Limb (tissue), 2 donors: Measurements from ENCODE around the gene EPM2A.
A peak's percentile ranks its signal among the peaks of the same experiment; 100 is the strongest.
"Not testable (repeated sequence)": the region's sequence is repeated elsewhere in the genome, so short reads cannot be mapped to it uniquely, and the experiment has no call there.

Experiments used
- DNase-seq, 2 donors: peaks; one replicate each; pipeline ENCODE4 v3.0.0-alpha.2; 2016; ENCODE audit errors: extremely low spot score in 2 of 2

EPM2A gene

DNA sequence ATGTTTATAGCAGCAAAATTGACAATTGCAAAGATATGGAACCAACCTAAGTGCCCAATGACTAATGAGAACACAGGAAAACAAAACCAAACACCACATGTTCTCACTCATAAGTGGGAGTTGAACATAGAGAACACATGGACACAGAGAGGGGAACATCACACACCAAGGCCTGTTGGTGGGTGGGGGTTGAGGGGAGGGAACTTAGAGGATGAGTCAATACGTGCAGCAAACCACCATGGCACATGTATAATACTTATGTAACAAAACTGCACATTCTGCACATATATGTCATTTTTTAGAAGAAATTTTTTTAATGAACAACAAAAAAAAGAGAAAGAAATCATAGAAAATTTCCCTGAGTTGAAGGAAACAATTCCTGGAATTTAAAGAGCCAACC, 3.9 kb downstream of the EPM2A start:
- no peak for DNase-seq

DNA sequence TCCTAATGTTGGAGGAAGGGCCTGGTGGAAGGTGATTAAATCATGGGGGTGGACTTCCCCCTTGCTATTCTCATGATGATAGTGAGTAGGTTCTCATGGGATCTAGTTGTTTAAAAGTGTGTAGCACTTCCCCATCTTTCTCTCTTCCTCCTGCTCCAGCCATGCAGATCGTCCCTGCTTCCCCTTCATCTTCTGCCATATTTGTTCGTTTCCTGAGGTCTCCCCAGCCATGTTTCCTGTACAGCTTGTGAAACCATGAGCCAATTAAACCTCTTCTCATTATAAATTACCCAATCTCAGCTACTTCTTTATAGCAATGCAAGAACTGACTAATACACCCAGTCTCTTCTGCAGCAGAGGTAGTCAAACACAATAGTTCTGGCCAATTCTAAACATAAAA, 5.4 kb downstream of the EPM2A start:
- DNase-seq = no peak

DNA sequence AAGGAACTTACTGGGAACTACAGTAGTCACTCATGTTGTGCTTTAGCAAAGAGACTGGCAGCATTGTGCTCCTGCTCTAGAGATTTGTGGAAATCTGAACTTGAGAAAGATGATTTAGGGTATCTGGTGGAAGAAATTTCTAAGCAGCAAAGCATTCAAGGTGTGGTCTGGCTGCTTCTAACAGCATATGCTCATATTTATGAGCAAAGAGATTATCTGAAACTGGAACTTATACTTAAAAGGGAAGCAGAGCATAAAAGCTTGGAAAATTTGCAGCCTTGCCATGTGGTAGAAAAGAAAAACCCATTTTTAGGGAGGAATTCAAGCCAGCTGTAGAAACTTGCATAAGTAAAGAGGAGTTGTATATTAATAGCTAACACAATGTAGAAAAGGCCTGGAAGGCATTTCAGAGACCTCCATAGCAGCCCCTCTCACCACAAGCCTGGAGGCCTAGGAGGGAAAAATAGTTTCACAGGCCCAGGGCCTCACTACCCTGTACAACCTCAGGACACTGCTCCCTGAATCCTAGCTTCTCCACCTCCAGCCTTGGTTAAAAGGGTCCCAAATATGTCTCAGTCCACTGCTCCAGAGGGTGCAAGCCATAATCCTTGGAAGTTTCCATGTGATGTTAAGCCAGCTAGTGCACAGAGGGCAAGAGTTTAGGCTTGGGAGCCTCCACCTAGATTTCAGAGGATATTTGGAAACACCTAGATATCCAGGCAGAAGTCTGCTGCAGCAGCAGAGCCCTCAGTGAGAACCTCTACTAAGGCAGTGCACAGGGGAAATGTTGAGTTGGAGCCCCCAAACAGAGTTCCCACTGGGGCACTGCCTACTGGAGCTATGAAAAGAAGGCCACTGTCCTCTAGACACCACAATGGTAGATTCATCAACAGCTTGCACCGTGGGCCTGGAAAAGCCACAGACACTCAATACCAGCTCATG, 6.6 kb downstream of the EPM2A start:
- no peak for DNase-seq

DNA sequence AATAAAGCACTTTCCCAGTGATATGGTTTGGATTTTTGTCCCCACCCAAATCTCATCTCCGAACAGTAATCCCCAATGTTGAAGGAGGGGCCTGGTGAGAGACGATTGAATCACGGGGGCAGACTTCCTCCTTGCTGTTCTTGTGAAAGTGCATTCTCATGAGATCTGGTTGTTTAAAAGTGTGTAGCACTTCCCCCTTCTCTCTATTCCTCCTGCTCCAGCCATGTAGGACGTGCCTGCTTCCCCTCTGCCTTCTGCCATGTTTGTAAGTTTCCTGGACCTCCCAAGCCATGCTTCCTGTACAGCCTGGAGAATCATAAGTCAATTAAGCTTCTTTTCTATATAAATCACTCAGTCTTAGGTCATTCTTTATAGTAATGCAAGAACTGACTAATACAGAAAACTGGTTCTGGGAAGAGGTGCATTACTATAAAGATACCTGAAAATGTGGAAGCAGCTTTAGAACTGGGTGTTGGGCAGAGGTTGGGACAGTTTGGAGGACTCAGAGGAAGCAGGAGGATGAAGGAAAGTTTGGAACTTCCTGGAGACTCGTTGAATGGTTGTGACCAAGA, 7.4 kb downstream of the EPM2A start:
- DNase-seq = no peak

DNA sequence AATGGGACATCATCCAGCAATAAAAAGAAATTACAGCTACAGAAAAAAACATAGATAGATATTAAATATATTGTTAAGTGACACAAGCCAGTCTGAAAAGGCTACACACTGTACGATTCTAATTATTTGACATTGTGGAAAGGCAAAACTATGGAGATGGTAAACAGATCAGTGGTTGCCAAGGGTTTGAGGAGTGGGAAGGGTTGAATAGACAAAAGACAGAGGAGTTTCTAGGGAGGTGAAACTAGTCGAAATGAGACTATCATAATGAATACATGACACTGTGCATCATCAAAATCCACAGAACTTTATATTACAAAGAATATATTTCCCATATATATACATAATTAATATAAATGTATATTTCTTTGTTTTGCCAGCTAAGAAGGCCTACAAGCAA, 9.8 kb downstream of the EPM2A start:
- no peak for DNase-seq

DNA sequence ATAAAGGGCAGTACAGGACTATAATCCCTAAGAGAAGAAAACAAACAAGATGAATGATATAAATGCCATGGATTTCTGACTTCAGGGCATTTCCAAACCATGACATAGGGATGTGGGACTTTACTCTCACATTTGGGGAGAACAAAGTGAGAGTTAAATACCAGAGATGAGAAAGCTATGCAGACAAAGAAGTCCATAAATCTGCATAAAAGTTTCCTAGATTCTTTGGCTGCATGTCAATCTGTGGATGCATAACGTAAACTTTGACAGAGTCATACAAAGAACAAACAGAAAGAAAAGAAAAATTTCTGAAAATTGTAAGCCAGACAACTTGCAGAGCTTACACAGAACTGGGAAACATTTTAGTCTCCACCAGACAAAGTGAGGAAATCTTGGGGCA, 11.7 kb downstream of the EPM2A start:
- no peak for DNase-seq

DNA sequence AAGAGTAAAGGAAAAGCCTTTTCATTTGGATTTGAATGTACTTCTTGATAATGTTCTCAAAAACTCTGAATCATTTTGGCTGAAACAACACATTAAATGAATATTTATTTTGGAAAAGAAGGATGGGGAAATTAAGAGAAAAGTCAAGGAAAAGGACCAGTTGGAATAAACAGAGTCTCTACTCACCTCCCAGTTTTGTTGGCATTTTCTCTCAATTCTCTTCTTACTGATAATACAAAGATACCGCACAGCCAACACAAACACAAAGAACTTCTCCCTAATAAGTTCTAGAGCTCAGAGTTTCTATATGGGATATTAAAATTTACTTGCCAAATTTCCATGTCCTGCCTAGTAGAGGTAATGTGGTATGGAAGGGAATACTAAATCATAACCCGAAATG, 13.1 kb downstream of the EPM2A start:
- no peak for DNase-seq

DNA sequence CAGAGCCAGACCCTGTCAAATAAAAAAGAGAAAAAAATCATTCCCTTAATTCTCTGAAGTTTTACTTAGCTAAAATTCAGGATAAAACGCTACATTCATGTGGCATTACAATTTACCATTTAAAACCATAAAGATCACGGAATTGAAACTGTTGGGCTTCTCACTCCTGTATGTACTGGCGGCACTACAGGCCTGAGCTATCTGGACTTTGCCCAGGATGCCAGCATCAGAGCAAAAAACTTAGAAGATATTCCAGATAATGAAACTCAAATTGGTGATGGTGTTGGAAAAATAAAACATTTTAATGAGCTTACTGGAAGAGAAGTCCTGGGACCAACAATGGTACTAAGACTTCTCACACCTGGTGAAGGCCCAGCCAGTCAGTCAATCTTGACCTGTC, 14.2 kb downstream of the EPM2A start:
- no peak for DNase-seq

DNA sequence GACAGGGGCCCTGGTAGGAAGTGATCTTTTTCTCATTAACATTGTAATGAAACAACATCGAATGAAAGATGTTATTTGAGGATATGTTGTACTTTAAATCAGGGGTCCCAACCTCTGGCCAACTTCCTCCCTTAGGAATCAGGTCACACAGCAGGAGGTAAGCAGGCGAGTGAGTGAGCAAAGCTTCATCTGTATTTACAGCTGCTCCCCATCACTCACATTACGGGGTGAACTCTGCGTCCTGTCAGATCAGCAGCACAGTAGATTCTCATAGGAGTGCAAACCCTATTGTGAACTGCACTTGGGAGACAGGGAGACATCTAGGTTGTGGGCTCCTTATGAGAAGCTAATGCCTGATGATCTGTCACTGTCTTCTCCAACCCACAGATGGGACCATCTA, 19.9 kb downstream of the EPM2A start:
- no peak for DNase-seq

DNA sequence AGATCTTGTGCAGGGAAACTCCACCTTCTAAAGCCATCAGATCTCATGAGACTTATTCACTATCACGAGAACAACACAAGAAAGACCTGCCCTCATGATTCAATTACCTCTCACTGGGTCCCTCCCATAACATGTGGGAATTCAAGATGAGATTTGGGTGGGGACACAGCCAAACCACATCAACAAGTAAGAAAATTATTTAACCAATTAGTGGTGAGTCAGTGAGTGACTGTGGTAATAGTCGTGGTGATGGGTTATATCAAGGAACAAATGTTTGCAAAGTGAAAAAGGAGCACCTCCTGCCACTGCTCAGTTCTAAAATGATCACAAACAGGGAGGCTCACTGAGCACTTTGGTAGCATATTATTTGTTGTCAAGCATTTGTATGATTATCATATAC, 20.6 kb downstream of the EPM2A start:
- no peak for DNase-seq

DNA sequence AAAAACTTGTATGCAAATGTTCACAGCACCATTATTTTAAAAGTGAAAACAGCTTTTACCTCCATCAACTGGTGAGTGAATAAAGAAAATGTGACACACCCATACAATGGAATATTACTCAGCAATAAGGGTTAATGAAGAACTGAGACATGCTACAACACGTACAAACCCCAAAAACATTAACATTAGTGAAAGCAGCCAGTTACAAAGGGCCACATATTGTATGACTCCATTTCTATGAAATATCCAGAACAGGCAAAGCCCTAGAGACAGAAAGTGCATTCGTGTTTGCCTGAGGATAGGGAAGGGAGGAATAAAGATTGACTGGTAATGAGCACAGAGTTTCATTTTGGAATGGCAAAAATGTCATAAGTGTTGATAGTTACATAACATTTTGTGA, 21.5 kb downstream of the EPM2A start:
- no peak for DNase-seq

DNA sequence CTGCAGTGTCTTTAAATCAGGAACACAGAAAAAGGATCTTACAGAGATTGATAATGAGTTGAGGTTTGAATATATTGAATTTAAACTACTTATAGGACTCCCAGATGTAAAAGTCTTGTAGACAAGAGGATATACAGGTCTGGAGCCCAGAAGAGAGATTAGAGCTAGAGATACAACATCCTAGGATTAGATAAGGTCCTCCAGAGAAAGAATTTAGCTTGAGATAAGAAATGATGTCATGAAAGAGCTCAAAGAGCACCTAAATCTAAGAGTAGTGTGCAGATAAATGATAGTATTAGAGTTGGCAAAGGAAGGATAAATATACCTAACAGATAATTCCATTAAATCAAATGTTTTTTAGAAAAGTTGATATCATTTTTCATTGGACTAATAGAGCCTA, 23.9 kb downstream of the EPM2A start:
- DNase-seq = no peak

DNA sequence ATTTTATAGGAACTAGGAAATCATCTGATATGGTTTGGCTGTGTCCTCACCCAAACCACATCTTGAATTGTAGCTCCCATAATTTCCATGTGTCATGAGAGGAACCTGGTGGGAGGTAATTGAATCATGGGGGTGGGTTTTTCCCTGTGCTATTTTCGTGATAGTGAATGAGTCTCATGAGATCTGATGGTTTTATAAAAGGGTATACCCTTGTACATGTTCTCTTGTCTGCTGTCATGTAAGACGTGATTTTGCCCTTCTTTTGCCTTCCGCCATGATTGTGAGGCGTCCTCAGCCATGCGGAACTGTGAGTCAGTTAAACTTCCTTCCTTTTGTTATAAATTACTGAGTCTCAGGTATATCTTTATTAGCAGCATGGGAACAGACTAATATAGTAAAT, 27.9 kb downstream of the EPM2A start:
- DNase-seq = no peak

DNA sequence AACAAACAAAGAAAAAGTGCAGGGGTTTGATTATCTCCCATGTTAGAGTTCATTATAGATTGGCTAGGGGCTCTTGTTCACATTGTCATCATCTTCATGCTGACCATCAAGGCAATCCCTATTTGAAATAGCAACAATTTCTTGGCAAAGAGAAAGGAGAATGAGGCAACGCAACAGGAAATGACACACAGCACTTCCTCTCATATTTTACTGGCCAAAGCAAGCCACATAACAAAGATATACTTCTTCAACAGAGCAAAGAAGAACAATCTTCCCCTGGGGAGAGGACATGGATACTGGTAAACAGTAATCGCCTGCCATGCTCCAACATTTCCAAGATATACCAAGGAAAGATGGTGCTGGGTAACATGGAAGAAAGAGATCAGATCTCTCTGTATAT, 29.8 kb downstream of the EPM2A start:
- no peak for DNase-seq

DNA sequence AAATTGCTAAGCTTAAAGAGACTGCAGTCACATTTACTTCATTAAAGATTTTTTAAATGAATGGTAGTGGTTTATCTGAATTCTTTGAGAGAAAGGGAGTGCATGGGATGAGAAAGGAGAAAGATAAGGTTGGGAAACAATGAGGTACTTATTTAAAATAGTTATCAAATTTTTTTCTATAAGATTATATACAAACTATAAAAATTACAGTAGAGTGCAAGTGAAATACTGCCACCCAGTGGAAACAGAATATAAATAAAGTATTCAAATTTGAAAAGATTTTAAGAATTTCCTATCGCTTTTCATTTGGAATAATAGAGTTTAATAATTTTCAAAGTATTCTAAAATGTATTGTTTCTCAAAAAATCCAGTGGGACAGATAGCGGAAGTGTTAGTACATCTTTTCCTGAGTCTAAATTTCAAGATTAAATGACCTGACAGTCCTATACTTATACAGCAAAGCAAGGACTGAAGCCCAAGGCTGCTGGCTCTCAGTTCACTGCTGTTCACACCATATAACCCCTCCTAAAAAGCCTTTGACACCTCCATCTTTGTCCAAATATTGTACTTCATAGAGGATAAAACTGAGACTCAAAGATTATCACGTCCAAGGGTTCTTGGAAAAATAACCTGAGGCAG, 31.1 kb downstream of the EPM2A start:
- peak in 1 of 2 donors; percentile 53 for DNase-seq

DNA sequence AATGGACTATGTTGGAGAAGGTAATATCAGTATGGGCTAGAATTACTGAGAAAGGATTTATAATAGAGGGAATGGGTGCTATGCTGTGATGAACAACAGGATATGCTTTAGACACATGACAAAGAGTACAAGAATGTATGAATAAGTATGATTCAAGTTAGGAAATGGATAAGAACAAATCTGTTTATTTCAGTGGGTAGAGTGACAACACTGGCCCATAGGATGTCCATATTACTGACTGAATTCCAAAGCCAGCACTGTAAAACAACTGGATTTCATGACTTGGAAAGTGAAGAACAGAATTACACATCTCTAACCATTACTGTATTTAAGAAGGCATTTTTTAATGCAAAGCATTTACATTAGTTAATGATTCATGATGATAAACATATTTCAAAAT, 35.9 kb downstream of the EPM2A start:
- DNase-seq = no peak

DNA sequence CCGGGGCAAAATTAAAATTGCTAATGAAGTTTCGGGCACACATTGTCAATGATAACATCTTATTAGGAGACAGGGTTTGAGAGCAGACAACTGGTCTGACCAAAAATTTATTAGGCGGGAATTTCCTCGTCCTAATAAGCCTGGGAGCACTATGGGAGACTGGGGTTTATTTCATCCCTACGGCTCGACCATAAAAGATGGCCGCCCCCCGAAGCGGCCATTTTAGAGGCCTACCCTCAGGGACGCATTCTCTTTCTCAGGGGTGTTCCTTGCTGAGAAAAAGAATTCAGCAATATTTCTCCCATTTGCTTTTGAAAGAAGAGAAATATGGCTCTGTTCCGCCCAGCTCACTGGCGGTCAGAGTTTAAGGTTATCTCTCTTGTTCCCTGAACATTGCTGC, 37.9 kb downstream of the EPM2A start:
- DNase-seq = not testable (repeated sequence)

DNA sequence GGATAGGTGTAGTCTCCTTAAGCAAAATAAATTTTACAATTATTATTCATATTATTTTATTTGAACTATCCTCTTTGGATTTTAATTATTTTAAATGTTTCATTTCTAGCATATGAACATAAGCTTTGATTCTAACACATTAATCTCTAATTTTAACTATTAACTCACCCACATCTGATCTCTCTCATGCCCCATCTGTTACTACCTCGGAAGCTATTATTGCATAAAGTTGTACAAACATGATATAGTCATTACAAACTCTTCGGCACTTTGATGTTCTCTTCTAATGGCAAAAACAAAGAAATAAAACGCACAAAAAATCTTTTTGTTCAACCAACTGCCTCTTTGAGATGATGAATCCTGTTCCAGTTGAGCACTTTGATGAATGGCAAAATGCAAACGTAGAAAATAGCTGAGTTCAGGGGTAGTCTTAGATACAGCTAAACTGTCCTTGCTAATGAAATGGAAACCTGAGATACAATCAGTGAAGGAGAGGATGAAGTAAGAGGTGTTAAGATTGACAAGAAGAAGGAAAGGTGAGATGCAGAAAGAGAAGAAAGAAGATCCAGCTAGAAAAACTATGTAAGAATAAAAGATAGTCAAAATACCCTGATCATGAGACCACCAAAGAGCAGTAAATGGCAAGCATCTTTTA, 41.1 kb downstream of the EPM2A start:
- no peak for DNase-seq

DNA sequence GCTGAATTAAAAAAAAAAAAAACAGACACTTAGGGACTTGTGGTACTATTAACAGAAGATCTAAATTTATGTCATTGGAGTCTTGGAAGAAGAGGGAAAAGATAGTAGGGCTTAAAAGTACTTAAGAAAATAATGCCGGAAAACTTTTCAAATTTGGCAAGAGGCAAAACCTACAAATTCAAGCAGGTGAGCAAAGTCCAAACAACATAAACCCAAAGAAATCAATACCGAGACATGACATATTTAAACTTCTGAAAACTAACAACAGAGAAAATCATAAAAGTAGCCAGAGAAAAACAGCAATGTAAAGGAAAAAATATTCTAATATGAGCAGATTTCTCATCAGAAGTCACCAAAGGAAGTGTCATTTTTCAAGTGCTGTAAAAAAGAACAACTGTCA, 44.4 kb downstream of the EPM2A start:
- DNase-seq = no peak

DNA sequence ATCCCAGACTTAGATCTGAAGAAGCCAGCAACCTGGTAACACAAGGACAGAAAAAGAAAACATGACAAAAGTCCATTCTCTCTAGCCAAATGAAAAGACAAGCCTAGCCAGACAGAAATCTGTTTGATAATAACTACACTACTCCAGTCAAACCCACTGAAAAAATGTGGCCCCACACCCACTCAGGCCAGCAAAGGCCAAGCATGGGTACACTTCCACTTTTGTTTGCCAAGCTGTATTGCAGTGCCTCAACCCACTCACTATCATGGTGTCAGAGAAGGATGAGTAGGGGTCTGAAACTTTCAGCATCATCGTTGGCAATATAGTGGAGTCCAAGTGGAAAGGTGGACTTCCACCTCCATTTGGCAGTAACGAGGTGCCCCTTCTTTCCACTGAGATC, 45.8 kb downstream of the EPM2A start:
- DNase-seq = no peak

DNA sequence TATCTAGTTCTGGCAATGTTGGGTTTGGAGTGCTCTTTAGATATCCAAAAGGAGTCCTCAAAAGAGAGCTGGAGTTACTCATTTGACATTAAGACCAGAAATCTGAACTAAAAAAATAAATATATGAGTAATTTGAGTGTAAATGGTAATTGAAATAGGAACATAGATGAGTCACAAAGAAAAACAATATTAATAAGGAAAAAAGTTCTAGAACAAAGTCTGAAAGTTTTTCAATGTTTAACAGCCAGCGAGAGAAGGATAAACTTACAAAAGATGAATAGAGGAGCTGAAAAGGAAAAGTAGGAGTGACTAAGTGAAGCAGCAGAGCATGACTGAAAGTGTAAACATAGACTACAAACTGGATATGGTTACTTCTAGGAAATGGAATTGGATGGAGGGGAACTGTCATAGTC, 46.8 kb downstream of the EPM2A start:
- no peak for DNase-seq

DNA sequence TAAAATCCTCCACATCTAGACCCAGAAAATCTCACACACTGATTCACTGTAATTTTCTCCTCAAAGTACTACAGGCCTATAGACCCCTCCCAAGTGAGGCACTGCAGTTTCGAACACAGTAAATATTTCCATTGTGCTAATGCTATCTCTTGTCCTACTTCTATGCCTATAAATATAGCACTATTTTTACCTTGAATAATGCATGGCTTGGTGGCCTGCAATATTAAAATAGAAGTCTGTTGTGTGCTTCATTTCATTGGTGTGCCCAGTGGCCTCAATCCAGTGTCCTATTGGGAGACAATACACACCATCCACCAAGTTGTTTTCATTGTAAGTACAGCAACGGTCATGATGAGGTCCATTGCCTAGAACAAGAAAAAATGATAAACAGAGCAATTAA, 49.4 kb downstream of the EPM2A start:
- no peak for DNase-seq
